ENCODE results near the gene BAIAP3.

BAIAP3 gene

DNA sequence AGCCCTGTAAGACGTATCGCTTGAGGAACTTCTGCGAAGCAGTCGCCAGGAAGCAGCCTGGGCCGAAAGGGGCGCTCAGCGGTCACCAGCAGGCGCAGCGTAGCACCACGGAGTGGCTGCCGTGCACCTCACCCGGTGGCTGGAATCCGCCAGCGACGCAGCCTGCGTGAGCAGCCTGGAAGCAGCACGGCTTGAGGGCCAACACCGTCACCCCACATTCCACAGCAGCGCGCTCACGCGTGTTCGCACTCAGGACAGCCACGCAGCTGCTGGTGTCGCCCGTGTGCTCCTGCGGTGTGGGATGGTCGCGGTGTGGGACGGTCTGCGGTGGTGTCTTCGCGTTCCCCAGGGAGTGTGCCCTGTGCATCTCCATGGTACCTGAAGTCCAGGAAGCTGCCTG, 14.4 kb upstream of the BAIAP3 start:
- no peak overlapping the region for H3K4me3 ChIP-seq (replicated peaks; ENCODE audit: low read depth, low read length)
- TF ChIP-seq, protein P1, sequence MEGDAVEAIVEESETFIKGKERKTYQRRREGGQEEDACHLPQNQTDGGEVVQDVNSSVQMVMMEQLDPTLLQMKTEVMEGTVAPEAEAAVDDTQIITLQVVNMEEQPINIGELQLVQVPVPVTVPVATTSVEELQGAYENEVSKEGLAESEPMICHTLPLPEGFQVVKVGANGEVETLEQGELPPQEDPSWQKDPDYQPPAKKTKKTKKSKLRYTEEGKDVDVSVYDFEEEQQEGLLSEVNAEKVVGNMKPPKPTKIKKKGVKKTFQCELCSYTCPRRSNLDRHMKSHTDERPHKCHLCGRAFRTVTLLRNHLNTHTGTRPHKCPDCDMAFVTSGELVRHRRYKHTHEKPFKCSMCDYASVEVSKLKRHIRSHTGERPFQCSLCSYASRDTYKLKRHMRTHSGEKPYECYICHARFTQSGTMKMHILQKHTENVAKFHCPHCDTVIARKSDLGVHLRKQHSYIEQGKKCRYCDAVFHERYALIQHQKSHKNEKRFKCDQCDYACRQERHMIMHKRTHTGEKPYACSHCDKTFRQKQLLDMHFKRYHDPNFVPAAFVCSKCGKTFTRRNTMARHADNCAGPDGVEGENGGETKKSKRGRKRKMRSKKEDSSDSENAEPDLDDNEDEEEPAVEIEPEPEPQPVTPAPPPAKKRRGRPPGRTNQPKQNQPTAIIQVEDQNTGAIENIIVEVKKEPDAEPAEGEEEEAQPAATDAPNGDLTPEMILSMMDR (IDR thresholded peaks at IDR 0.05; ENCODE audit: low read depth, low read length, missing control alignments), result no peak
- no peak for DNase-seq (ENCODE audit: extremely low read depth, low read depth)

DNA sequence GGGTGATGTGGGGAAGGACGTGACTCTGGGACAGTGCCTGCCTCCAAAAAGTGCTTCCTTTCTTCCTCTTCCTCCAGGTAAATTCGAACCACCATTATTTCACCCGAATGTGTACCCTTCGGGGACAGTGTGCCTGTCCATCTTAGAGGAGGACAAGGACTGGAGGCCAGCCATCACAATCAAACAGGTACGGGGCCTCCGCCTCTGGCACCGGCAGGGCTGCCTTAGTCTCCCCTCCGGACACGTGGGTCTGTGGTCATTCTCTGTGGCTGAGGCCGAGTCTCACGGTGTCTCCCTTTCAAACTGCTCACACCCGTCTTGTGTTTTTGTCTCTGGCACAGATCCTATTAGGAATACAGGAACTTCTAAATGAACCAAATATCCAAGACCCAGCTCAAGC, 13.3 kb upstream of the BAIAP3 start:
- TF ChIP-seq, protein P1 (IDR thresholded peaks at IDR 0.05; ENCODE audit: low read depth, low read length, missing control alignments), result no peak
- DNase-seq (ENCODE audit: extremely low read depth, low read depth), result no peak
- no peak overlapping the region for H3K4me3 ChIP-seq (replicated peaks; ENCODE audit: low read depth, low read length)

- TF ChIP-seq, protein P1 (IDR thresholded peaks at IDR 0.05; ENCODE audit: low read depth, low read length, missing control alignments), result no peak
- H3K4me3 ChIP-seq (replicated peaks; ENCODE audit: low read depth, low read length), result no peak overlapping the region
- no peak for DNase-seq (ENCODE audit: extremely low read depth, low read depth)
These were observed 12.7 kb upstream of the BAIAP3 start for GRCh38 chr16:1320658-1321240.

DNA sequence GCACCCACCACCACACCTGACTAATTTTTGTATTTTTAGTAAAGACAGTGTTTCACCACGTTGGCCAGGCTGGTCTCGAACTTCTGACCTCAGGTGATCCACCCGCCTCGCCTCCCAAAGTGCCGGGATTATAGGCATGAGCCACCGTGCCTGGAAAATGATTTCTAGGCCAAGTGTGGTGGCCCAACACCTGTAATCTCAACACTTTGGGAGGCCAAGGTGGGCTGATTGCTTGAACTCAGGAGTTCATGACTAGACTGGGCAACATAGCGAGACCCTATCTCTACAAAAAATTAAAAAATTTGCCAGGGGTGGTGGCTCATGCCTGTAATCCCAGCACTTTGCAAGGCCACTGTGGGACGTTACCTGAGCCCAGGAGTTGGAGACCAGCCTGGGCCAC, 11.0 kb upstream of the BAIAP3 start:
- no peak for DNase-seq (ENCODE audit: extremely low read depth, low read depth)
- TF ChIP-seq, protein P1 (IDR thresholded peaks at IDR 0.05; ENCODE audit: low read depth, low read length, missing control alignments), result no peak
- H3K4me3 ChIP-seq (replicated peaks; ENCODE audit: low read depth, low read length), result no peak overlapping the region

- TF ChIP-seq, protein P1 (IDR thresholded peaks at IDR 0.05; ENCODE audit: low read depth, low read length, missing control alignments), result no peak
- DNase-seq (ENCODE audit: extremely low read depth, low read depth), result no peak
- no peak overlapping the region for H3K4me3 ChIP-seq (replicated peaks; ENCODE audit: low read depth, low read length)
These were observed 9.9 kb upstream of the BAIAP3 start for GRCh38 chr16:1323296-1324239.

DNA sequence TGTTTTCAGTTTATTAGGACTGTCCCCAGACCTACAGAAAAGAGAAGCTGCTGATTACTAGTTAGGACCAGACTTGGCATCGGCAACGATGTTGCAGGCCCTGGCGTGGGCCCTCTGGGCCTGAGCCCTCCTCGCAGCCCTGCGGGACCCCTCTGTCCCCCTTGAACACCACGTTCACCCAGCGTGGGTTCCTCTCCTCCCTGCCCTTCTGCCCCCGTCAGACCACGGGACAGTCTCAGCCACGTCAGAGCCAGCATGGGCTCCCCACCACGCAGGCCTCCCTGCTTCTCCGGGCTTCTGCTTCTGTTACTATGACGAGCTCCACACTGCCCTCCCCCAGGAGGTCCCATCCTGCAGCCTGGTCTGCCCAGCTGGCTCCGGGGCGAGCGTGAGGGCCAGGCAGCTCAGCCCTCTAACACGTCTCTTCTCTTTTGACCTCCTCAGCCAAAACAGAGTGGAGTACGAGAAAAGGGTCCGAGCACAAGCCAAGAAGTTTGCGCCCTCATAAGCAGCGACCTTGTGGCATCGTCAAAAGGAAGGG, 9.1 kb upstream of the BAIAP3 start:
- H3K4me3 ChIP-seq (replicated peaks; ENCODE audit: low read depth, low read length), result no peak overlapping the region
- no peak for DNase-seq (ENCODE audit: extremely low read depth, low read depth)
- TF ChIP-seq, protein P1 (IDR thresholded peaks at IDR 0.05; ENCODE audit: low read depth, low read length, missing control alignments), result no peak

Data from HFF-Myc (cell line).